HepG2 (cell line): Measurements from ENCODE around the gene ZBTB25. TPM values are rescaled to one million over a fixed set of nuclear protein-coding genes. Genes with fewer than 3 reads are reported as not detected.

Experiments used
- ATAC-seq: fragments of 200-7000 bp; cut with Tn5 transposase; 3 replicates; pipeline ENCODE4 v1.9.1; 2020; ENCODE audit warnings: mild to moderate bottlenecking, moderate library complexity
- BruUV-seq: library from RNA; stranded (reverse); fragments of 400-500 nt; replicated peaks from 2 replicates; lab custom pipeline; 2021; lab: Mats Ljungman, UMichigan
- CTCF ChIA-PET: fragments of 300-600 bp; formaldehyde crosslinking; extraction: SDS; loops from one replicate; lab custom pipeline; 2021; ENCODE audit warnings: low total read pairs, inconsistent platforms, low intra/inter-chr PET ratio; lab: Yijun Ruan, JAX
- POLR2A ChIA-PET: fragments of 350-600 bp; sonication (Branson Sonifier 250); formaldehyde crosslinking; loops from one replicate; lab custom pipeline; 2020; ENCODE audit warnings: antibody characterized with exemption, inconsistent platforms; lab: Yijun Ruan, JAX
- DNase-seq: peaks from one replicate; pipeline ENCODE4 v3.0.0-alpha.2; 2015; ENCODE audit warnings: low spot score
- FAIRE-seq: peaks from 3 replicates; lab custom pipeline; 2011; peaks lifted over from hg19 to GRCh38; lab: Jason Lieb, UNC
- H2AFZ ChIP-seq: one replicate; pipeline ENCODE4 v1.6.1; 2011; ENCODE audit warnings: low read length, inconsistent platforms
- H3K27ac ChIP-seq: fragments of 300-600 bp; 3 replicates; pipeline ENCODE4 v1.8.0; 2011; ENCODE audit warnings: mixed run types, mild to moderate bottlenecking, mixed read lengths, low read length, inconsistent platforms; ENCODE audit not compliant: insufficient read depth; ENCODE audit errors: extremely low read length
- H3K27me3 ChIP-seq, 2 experiments: fragments of 200-600 bp in 1 of 2; 2 replicates in 1 of 2; 3 replicates in 1 of 2; pipeline versions ENCODE4 v1.6.0 to v1.8.0; 2011; ENCODE audit warnings: low read length in 2 of 2, mild to moderate bottlenecking in 2 of 2, moderate library complexity in 2 of 2, inconsistent platforms in 1 of 2; ENCODE audit not compliant: insufficient read depth in 2 of 2, control insufficient read depth in 1 of 2
- H3K36me3 ChIP-seq, 2 experiments: fragments of 200-600 bp in 1 of 2; replicated peaks in 1 of 2; 2 replicates in 1 of 2; 3 replicates in 1 of 2; pipeline versions ENCODE4 v1.5.1 to v1.8.0; 2011; ENCODE audit warnings: low read length in 2 of 2, inconsistent platforms in 1 of 2; ENCODE audit not compliant: insufficient read depth in 2 of 2, control insufficient read depth in 1 of 2
- H3K4me1 ChIP-seq: 2 replicates; pipeline ENCODE4 v1.5.1; 2012; ENCODE audit warnings: low read length, inconsistent platforms; ENCODE audit not compliant: insufficient read depth
- H3K4me2 ChIP-seq: 2 replicates; pipeline ENCODE4 v1.6.0; 2011; ENCODE audit warnings: low read depth, low read length, inconsistent platforms
- H3K4me3 ChIP-seq, 3 experiments: fragments of 200-600 bp in 1 of 3; sonication (generic), shearing (Covaris generic) in 1 of 3; replicated peaks in 1 of 3; 2 replicates each; pipeline ENCODE4 v1.5.1; 2011 to 2016; ENCODE audit warnings: low read length in 3 of 3, inconsistent platforms in 2 of 3, low read depth in 2 of 3, mild to moderate bottlenecking in 2 of 3, control low read depth in 1 of 3, mixed read lengths in 1 of 3; ENCODE audit not compliant: insufficient read depth in 1 of 3
- H3K79me2 ChIP-seq: one replicate; pipeline ENCODE4 v1.6.1; 2011; ENCODE audit warnings: low read length, inconsistent platforms; ENCODE audit not compliant: insufficient read depth
- H3K9ac ChIP-seq: 2 replicates; pipeline ENCODE4 v1.6.0; 2011; ENCODE audit warnings: mild to moderate bottlenecking, low read depth, low read length, inconsistent platforms; ENCODE audit not compliant: insufficient read depth
- H3K9me3 ChIP-seq: 2 replicates; pipeline ENCODE4 v1.5.1; 2012; ENCODE audit warnings: mild to moderate bottlenecking, low read length
- H4K20me1 ChIP-seq: 2 replicates; pipeline ENCODE4 v1.6.0; 2011; ENCODE audit warnings: inconsistent platforms, mild to moderate bottlenecking, low read length, moderate library complexity; ENCODE audit not compliant: insufficient read depth
- BRD4 ChIP-seq: sonication (generic); formaldehyde crosslinking; IDR thresholded peaks from 2 replicates; pipeline ENCODE4 v1.4.0; 2020; ENCODE audit warnings: missing genetic modification reagents
- HDAC2 ChIP-seq: sonication (generic); formaldehyde crosslinking; IDR thresholded peaks from 2 replicates; pipeline ENCODE4 v1.4.0; 2020; ENCODE audit warnings: missing genetic modification reagents
- HOXA7 ChIP-seq: sonication (generic); formaldehyde crosslinking; IDR thresholded peaks from 2 replicates; pipeline ENCODE4 v1.8.1; 2022; ENCODE audit warnings: mild to moderate bottlenecking, missing genetic modification reagents, moderate library complexity
- KDM5A ChIP-seq: fragments of 200-600 bp; sonication (generic); IDR thresholded peaks from 2 replicates; pipeline ENCODE4 v1.7.0; 2018; ENCODE audit warnings: antibody characterized with exemption, mild to moderate bottlenecking, low read length, borderline replicate concordance
- MATR3 ChIP-seq: sonication (generic); formaldehyde crosslinking; IDR thresholded peaks from 2 replicates; pipeline ENCODE4 v1.4.0; 2020; ENCODE audit warnings: missing genetic modification reagents
- MXI1 ChIP-seq: IDR thresholded peaks from 3 replicates; pipeline ENCODE4 v1.6.1; 2012; ENCODE audit warnings: low read depth, low read length, inconsistent platforms, borderline replicate concordance
- NR2F6 ChIP-seq, 2 experiments: IDR thresholded peaks; 2 replicates each; pipeline ENCODE4 v1.6.1; 2016; ENCODE audit warnings: antibody characterized with exemption in 1 of 2, mild to moderate bottlenecking in 1 of 2
- RFX1 ChIP-seq: fragments of 450-650 bp; IDR thresholded peaks from 2 replicates; pipeline ENCODE4 v1.6.1; 2017
- SCMH1 ChIP-seq: sonication (generic); formaldehyde crosslinking; IDR thresholded peaks from 2 replicates; pipeline ENCODE4 v1.9.0; 2021; ENCODE audit warnings: missing genetic modification reagents, mild to moderate bottlenecking, borderline replicate concordance
- SP2 ChIP-seq: sonication (generic); formaldehyde crosslinking; IDR thresholded peaks from 2 replicates; pipeline ENCODE4 v1.5.1; 2020; ENCODE audit warnings: mild to moderate bottlenecking, missing genetic modification reagents
- TRIM24 ChIP-seq: sonication (generic); formaldehyde crosslinking; IDR thresholded peaks from 2 replicates; pipeline ENCODE4 v1.8.0; 2022; ENCODE audit warnings: mild to moderate bottlenecking, missing genetic modification reagents
- ZEB1 ChIP-seq: IDR thresholded peaks from 2 replicates; pipeline ENCODE4 v1.6.1; 2012; ENCODE audit warnings: mild to moderate bottlenecking, low read depth, inconsistent platforms; ENCODE audit not compliant: insufficient replicate concordance
- ZNF143 ChIP-seq: sonication (generic); formaldehyde crosslinking; IDR thresholded peaks from 2 replicates; pipeline ENCODE4 v1.4.0; 2020; ENCODE audit warnings: missing genetic modification reagents
- ZNF773 ChIP-seq: sonication (generic); formaldehyde crosslinking; IDR thresholded peaks from 2 replicates; pipeline ENCODE4 v1.4.0; 2020; ENCODE audit warnings: missing genetic modification reagents, borderline replicate concordance
- WGBS: methylation state at CpG from one replicate; pipeline ENCODE4 v1.1.6; 2017; ENCODE audit warnings: low lambda C conversion rate; 5-methylcytosine and 5-hydroxymethylcytosine counted together
- in situ Hi-C: cut with HindIII; loops from 2 replicates; pipeline ENCODE4 v1.10.0; 2017; ENCODE audit warnings: low pct_unique_long_range_greater_than_20kb; ENCODE audit not compliant: extremely low pct_ligation_motif_present
- intact Hi-C: fragments of 100-400 bp; cut with micrococcal nuclease; formaldehyde crosslinking; loops from one replicate; pipeline ENCODE4 v1.10.0; 2022; ENCODE audit not compliant: unreplicated experiment
- polyA plus RNA-seq, 8 experiments: library from polyadenylated mRNA; depleted of rRNA in 3 of 8; stranded (reverse) in 7 of 8; unstranded in 1 of 8; fragments of >200 nt; fragmentation: Illumina TruSeq in 4 of 8; extraction: Trizol in 4 of 8; gene quantifications; 2 replicates each; pipeline versions ENCODE4 v1.2.1 to v1.2.3, GENCODE V29; 2011 to 2016; ENCODE audit warnings: low read depth in 4 of 8, missing spikeins in 1 of 8, mixed read lengths in 1 of 8; ENCODE audit not compliant: insufficient read depth in 1 of 8
- total RNA-seq, 5 experiments: library from RNA; depleted of rRNA; stranded (reverse); fragments of >200 nt; fragmentation: Illumina TruSeq; extraction: Trizol; gene quantifications; 2 replicates each; pipeline ENCODE4 v1.2.3, GENCODE V29; 2016; ENCODE audit warnings: low read depth in 1 of 5

ZBTB25 gene
- total and polyA plus RNA-seq, 2 of the 13 experiments (the other 11 are each of a cell fraction or from before 2014, with no cell fraction given) = 3.5 to 7.6 TPM

DNA sequence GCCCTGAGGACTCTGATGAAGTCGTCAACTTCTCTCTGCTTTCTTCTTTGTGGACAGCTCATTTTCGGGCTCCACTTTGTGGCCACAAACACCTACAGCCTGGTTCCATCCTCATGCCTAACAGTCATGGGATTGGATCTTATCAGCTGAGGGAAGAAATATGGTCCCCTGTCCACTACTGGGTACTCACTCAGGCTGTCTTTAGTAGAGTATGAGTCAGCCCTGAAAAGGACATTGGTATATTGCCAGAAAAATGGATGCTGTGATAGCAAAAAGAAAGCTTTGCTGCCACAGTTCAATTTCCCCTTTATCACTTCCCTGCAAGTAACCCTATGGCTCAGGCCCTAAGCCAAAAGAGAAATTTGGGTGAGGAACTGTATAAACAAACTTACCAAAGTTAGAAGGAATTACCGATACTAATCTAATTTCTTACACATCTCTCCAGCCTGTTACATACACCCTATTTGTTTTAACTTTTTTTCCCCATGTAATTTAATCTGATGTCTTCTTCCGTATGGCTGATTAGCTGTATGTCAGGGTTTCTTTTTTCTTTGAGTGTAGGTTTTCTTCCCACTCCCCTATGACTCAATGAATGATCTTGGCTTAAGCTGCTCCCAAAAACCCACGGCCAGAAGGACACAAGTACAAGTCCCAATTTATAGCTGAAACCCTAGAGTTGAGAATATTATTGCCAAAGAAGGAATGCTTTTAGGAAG, 86.4 kb downstream of the ZBTB25 start (continued):
- TF ChIP-seq SP2 (CRISPR knock-in tag) = no peak
- no peak for TF ChIP-seq SCMH1 (CRISPR knock-in tag)
- no peak for TF ChIP-seq BRD4 (CRISPR knock-in tag)
- no peak for TF ChIP-seq ZEB1
- TF ChIP-seq MATR3 (CRISPR knock-in tag) = no peak
- no peak for TF ChIP-seq RFX1
- no peak for TF ChIP-seq KDM5A
- no peak for TF ChIP-seq HDAC2
- no peak for TF ChIP-seq HOXA7 (CRISPR knock-in tag)
- no peak for TF ChIP-seq ZNF773 (CRISPR knock-in tag)
- no peak for TF ChIP-seq TRIM24 (CRISPR knock-in tag)
- no peak for TF ChIP-seq MXI1
- TF ChIP-seq ZNF143 (CRISPR knock-in tag) = no peak

DNA sequence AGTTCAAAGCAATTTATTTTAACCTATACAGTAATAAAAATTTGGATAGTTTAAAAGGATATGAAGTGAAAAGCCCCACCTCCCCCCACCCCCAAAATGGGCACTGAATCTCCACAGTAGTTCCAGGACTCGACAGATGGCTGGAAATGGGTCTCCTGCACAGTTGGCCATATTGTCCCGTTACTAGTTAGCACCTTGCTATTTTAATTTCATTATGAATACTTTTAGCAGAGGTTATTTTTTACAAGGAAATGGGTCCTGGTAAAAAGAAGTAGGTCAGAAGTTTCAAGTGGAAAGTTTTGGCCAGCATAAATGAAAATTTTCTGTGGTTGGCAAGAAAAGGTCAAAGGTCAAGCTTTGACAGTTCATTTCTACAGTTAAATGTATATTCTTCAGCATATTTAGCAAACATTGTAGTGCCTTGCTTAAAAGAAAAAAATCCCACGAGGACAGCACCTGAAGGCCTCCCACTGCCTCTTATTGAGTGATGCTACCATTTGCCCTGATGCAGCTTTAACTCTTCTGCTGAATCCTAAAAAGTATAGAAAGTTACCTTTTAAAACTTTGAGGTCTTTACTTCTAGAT, 87.2 kb downstream of the ZBTB25 start:
- ATAC-seq (no peak), FAIRE-seq (no peak), DNase-seq (no peak)
- POLR2A ChIA-PET = no interaction called here
- CTCF ChIA-PET = no interaction called here
- TF ChIP-seq ZEB1 (no peak), NR2F6 (IDR thresholded peaks at IDR 0.05) (0 out of 2 replicates have a peak, but pooled peaks have one; percentile 30), NR2F6 (CRISPR knock-in tag; IDR thresholded peaks at IDR 0.05) (no peak)
- no peaks in the 10 kb centered on the region for H3K4me1 ChIP-seq
- WGBS = 84% methylated on average over 3 of the region's 3 CpGs
- H3K27ac ChIP-seq = no peak overlapping the region
- H3K79me2 ChIP-seq = no peaks in the 10 kb centered on the region
- intact Hi-C loops = no loop called here
- no TSS peak for BruUV-seq
- in situ Hi-C loops = no loop called here
- H3K9me3 ChIP-seq = no peaks in the 10 kb centered on the region
- H3K27me3 ChIP-seq = no peaks in the 10 kb centered on the region
- no peak overlapping the region for H3K9ac ChIP-seq
- peaks cover 19 to 77% of the 10 kb centered on the region in 2 experiments for H3K36me3 ChIP-seq
- H4K20me1 ChIP-seq = no peaks in the 10 kb centered on the region
- H3K4me3 ChIP-seq = no peak overlapping the region
- no peak overlapping the region for H3K4me2 ChIP-seq
- H2AFZ ChIP-seq = no peak overlapping the region
